ENCODE measurements around the gene UBLCP1.

- no peak for TF ChIP-seq POLR2AphosphoS5 (IDR thresholded peaks at IDR 0.05; ENCODE audit: borderline replicate concordance, low read depth, low read length)
- no peak for TF ChIP-seq FOXP2 (optimal IDR thresholded peaks at IDR 0.05; ENCODE audit: control extremely low read depth, extremely low read length, insufficient read depth)
Measured at GRCh38 chr5:159290741-159291140, 27.7 kb downstream of the UBLCP1 start.
